ENCODE measurements around the gene MEX3D.

DNA sequence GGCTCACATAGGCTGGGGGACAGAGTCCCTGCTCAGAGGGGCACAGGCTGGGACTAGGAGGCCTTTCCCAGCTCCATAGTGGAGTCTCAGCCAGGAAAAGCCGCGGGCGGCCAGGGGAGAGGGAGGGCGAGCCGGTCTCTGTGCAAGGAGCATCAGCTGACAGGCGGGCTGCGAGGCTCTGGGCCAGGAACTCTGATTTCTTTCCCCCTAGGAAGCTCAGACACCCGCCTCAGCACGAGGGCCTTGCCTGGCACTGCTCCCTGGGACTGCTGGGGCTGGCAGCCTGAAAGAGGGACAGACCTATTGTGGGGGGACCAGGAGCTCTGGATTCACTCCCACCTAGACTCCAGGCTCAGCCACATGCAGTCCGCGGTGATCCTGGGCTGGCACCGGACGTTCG lies 46.5 kb downstream of the MEX3D start:
- TF ChIP-seq CTCF (IDR thresholded peaks at IDR 0.05) (no peak), POLR2A (IDR thresholded peaks at IDR 0.05) (no peak)

All from body of pancreas (tissue), 4 donors.